Erythroblast (primary cell): ENCODE measurements around the gene SLC7A4.

Experiments used
- GATA1 ChIP-seq: IDR thresholded peaks from 2 replicates; pipeline ENCODE4 v1.6.1; 2011; ENCODE audit warnings: low read depth, mild to moderate bottlenecking, control low read depth, low read length, moderate library complexity
- POLR2A ChIP-seq: IDR thresholded peaks from 2 replicates; pipeline ENCODE4 v1.6.1; 2011; ENCODE audit warnings: mild to moderate bottlenecking, low read length

- TF ChIP-seq POLR2A (no peak), GATA1 (no peak)
Measured at GRCh38 chr22:21030032-21030431, 2.3 kb downstream of the SLC7A4 start.
